ENCODE results near the gene CYP4F8.

Gene CYP4F8

DNA sequence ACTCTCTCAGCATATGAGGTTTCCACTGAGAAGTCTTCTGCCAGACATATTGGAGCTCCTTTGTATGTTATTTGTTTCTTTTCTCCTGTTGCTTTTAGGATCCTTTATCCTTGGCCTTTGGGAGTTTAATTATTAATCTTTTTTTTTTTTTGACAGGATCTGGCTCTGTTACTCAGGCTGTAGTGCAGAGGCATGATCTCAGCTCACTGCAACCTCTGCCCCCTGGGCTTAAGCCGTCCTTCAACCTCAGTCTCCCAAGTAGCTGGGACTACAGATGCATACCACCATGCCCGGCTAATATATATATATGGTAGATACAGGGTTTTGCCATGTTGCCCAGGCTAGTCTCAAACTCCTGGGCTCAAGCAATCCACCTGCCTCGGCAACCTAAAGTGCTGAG, 19.1 kb downstream of the CYP4F8 start:
- Histone ChIP-seq H3K27me3 (ENCODE audit: low read length) (no peaks in the 10 kb centered on the region), H2AFZ (ENCODE audit: low read depth, low read length, severe bottlenecking) (no peak overlapping the region), H3F3A (ENCODE audit: insufficient read depth) (no peaks in the 10 kb centered on the region), H3K27ac (ENCODE audit: low read depth, low read length) (no peak overlapping the region), H3K4me2 (ENCODE audit: low read depth, low read length, poor library complexity, severe bottlenecking) (no peak overlapping the region), H4K20me1 (ENCODE audit: low read depth, low read length) (no peaks in the 10 kb centered on the region), H3K9me2 (replicated peaks; ENCODE audit: insufficient read depth, low read length) (no peaks in the 10 kb centered on the region), H3K79me2 (ENCODE audit: insufficient read depth, low read length) (no peaks in the 10 kb centered on the region), H3K36me3 (ENCODE audit: low read length) (no peaks in the 10 kb centered on the region), H3K4me3 (ENCODE audit: insufficient read depth, low read length, poor library complexity, severe bottlenecking) (no peak overlapping the region), H3K9me3 (ENCODE audit: insufficient read depth, low read length) (no peaks in the 10 kb centered on the region), H3K9ac (ENCODE audit: low read length) (no peak overlapping the region)
- TF ChIP-seq, protein P1, sequence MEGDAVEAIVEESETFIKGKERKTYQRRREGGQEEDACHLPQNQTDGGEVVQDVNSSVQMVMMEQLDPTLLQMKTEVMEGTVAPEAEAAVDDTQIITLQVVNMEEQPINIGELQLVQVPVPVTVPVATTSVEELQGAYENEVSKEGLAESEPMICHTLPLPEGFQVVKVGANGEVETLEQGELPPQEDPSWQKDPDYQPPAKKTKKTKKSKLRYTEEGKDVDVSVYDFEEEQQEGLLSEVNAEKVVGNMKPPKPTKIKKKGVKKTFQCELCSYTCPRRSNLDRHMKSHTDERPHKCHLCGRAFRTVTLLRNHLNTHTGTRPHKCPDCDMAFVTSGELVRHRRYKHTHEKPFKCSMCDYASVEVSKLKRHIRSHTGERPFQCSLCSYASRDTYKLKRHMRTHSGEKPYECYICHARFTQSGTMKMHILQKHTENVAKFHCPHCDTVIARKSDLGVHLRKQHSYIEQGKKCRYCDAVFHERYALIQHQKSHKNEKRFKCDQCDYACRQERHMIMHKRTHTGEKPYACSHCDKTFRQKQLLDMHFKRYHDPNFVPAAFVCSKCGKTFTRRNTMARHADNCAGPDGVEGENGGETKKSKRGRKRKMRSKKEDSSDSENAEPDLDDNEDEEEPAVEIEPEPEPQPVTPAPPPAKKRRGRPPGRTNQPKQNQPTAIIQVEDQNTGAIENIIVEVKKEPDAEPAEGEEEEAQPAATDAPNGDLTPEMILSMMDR (IDR thresholded peaks at IDR 0.05; ENCODE audit: insufficient read depth, low read length, poor library complexity, severe bottlenecking) = no peak
- TF ChIP-seq EZH2phosphoT487 (conservative IDR thresholded peaks at IDR 0.05; ENCODE audit: low read length) = no peak

DNA sequence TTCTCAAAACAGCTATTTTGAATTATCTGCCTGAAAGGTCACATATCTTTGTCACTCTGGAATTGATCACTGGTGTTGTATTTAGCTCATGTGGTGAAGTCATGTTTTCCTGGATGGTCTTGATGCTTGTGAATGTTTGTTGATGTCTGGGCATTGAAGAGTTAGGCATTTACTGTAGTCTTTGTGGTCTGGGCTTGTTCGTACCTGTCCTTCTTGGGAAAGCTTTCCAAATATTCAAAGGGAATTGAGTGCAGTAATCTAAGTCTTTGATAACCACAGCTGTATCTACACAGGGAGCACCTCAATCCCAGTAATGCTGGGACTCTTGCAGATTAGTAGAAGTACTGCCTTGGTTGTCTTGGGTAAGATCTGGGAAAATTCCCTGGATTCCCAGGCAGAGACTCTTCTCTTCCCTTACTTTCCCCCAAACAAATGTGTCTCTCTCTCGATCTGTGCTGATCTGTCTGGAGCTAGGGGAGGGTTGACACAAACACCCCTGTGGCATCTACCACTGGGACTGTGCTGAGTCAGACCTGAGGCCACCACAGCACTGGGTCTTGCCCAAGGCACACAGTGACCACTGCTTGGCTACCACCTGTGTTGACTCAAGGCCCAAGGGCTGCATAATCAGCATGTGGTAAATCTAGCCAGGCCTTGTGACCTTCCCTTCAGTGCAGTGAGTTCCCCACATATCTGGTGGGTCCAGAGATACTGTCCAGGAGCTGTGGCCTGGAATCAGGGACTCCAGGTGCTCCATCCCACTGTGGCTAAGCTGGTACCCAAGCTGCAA, 20.2 kb downstream of the CYP4F8 start:
- no peaks in the 10 kb centered on the region for H3K36me3 ChIP-seq (ENCODE audit: low read length)
- no peaks in the 10 kb centered on the region for H3K79me2 ChIP-seq (ENCODE audit: insufficient read depth, low read length)
- H3K9me2 ChIP-seq (replicated peaks; ENCODE audit: insufficient read depth, low read length) = no peaks in the 10 kb centered on the region
- H3F3A ChIP-seq (ENCODE audit: insufficient read depth) = no peaks in the 10 kb centered on the region
- no peaks in the 10 kb centered on the region for H3K27me3 ChIP-seq (ENCODE audit: low read length)
- no peak overlapping the region for H3K4me3 ChIP-seq (ENCODE audit: insufficient read depth, low read length, poor library complexity, severe bottlenecking)
- H3K9ac ChIP-seq (ENCODE audit: low read length) = no peak overlapping the region
- no peaks in the 10 kb centered on the region for H3K9me3 ChIP-seq (ENCODE audit: insufficient read depth, low read length)
- no peak overlapping the region for H2AFZ ChIP-seq (ENCODE audit: low read depth, low read length, severe bottlenecking)
- TF ChIP-seq, protein P1 (IDR thresholded peaks at IDR 0.05; ENCODE audit: insufficient read depth, low read length, poor library complexity, severe bottlenecking) = no peak
- TF ChIP-seq EZH2phosphoT487 (conservative IDR thresholded peaks at IDR 0.05; ENCODE audit: low read length) = no peak
- no peak overlapping the region for H3K4me2 ChIP-seq (ENCODE audit: low read depth, low read length, poor library complexity, severe bottlenecking)
- no peak overlapping the region for H3K27ac ChIP-seq (ENCODE audit: low read depth, low read length)
- H4K20me1 ChIP-seq (ENCODE audit: low read depth, low read length) = no peaks in the 10 kb centered on the region

DNA sequence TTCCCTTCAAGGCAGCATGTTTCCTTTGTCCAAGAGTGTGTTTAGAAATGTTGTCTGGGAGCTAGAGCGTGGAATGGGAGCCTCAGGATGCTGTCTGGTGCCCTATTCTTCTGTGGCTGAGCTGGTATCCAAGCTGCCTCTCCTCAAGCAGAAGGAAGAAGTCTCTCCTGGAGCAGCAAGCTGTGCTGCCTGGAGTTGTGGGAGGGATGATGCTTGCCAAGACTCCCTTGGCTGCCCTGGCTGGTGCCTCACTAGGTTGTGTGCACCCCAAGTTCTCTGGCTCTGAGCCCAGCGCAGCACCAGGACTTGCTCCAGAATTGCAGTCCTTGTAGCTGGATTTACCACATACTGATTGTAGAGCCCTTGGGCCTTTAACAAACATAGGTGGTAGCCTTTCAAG, 21.0 kb downstream of the CYP4F8 start:
- no peaks in the 10 kb centered on the region for H3K9me2 ChIP-seq (replicated peaks; ENCODE audit: insufficient read depth, low read length)
- H3K4me3 ChIP-seq (ENCODE audit: insufficient read depth, low read length, poor library complexity, severe bottlenecking) = no peak overlapping the region
- H3K9ac ChIP-seq (ENCODE audit: low read length) = no peak overlapping the region
- H3K79me2 ChIP-seq (ENCODE audit: insufficient read depth, low read length) = no peaks in the 10 kb centered on the region
- H3F3A ChIP-seq (ENCODE audit: insufficient read depth) = no peaks in the 10 kb centered on the region
- H3K4me2 ChIP-seq (ENCODE audit: low read depth, low read length, poor library complexity, severe bottlenecking) = no peak overlapping the region
- no peaks in the 10 kb centered on the region for H3K9me3 ChIP-seq (ENCODE audit: insufficient read depth, low read length)
- H2AFZ ChIP-seq (ENCODE audit: low read depth, low read length, severe bottlenecking) = no peak overlapping the region
- H4K20me1 ChIP-seq (ENCODE audit: low read depth, low read length) = no peaks in the 10 kb centered on the region
- H3K27me3 ChIP-seq (ENCODE audit: low read length) = no peaks in the 10 kb centered on the region
- no peaks in the 10 kb centered on the region for H3K36me3 ChIP-seq (ENCODE audit: low read length)
- no peak overlapping the region for H3K27ac ChIP-seq (ENCODE audit: low read depth, low read length)
- no peak for TF ChIP-seq EZH2phosphoT487 (conservative IDR thresholded peaks at IDR 0.05; ENCODE audit: low read length)
- TF ChIP-seq, protein P1 (IDR thresholded peaks at IDR 0.05; ENCODE audit: insufficient read depth, low read length, poor library complexity, severe bottlenecking) = no peak
